NB4 (cell line): ENCODE measurements around the gene MED22.
"Not testable (repeated sequence)": the region's sequence is repeated elsewhere in the genome, so short reads cannot be mapped to it uniquely, and the experiment has no call there.

Experiments used
- CTCF ChIP-seq: IDR thresholded peaks from one replicate; pipeline ENCODE4 v1.5.1; 2012; ENCODE audit warnings: low read depth, low read length
- POLR2A ChIP-seq: IDR thresholded peaks from 2 replicates; pipeline ENCODE4 v1.6.1; 2011; ENCODE audit warnings: mild to moderate bottlenecking; ENCODE audit not compliant: insufficient read length; ENCODE audit errors: extremely low read depth

- TF ChIP-seq CTCF, POLR2A: not testable (repeated sequence)
Measured at GRCh38 chr9:133327021-133327420, 20.9 kb downstream of the MED22 start.
